Stomach smooth muscle (tissue), 2 donors: Measurements from ENCODE around the gene PSTPIP2.
"Not testable (repeated sequence)": the region's sequence is repeated elsewhere in the genome, so short reads cannot be mapped to it uniquely, and the experiment has no call there.

ENCODE experiments used
- H3K27ac ChIP-seq: one replicate; pipeline ENCODE4 v1.7.0; 2013; ENCODE audit warnings: mild to moderate bottlenecking, low read length, inconsistent platforms
- H3K27me3 ChIP-seq, 2 donors: one replicate each; pipeline ENCODE4 v1.7.0; 2013; ENCODE audit warnings: low read length in 2 of 2; ENCODE audit not compliant: insufficient read depth in 2 of 2, control insufficient read depth in 1 of 2
- H3K36me3 ChIP-seq, 2 donors: one replicate each; pipeline ENCODE4 v1.7.0; 2013; ENCODE audit warnings: low read length in 2 of 2; ENCODE audit not compliant: control insufficient read depth in 2 of 2, insufficient read depth in 2 of 2
- H3K4me1 ChIP-seq: one replicate; pipeline ENCODE4 v1.7.0; 2013; ENCODE audit warnings: low read length; ENCODE audit not compliant: control insufficient read depth, insufficient read depth
- H3K4me3 ChIP-seq, 2 donors: one replicate each; pipeline ENCODE4 v1.7.0; 2013; ENCODE audit warnings: low read length in 2 of 2
- H3K9ac ChIP-seq, 2 donors: one replicate each; pipeline ENCODE4 v1.7.0; 2013; ENCODE audit warnings: low read length in 2 of 2, mild to moderate bottlenecking in 1 of 2
- H3K9me3 ChIP-seq, 2 donors: one replicate each; pipeline ENCODE4 v1.7.0; 2013; ENCODE audit warnings: low read length in 2 of 2; ENCODE audit not compliant: control insufficient read depth in 2 of 2
- donor health status: healthy.
- donor health status: Pancreatic carcinoma.

The PSTPIP2 gene

DNA sequence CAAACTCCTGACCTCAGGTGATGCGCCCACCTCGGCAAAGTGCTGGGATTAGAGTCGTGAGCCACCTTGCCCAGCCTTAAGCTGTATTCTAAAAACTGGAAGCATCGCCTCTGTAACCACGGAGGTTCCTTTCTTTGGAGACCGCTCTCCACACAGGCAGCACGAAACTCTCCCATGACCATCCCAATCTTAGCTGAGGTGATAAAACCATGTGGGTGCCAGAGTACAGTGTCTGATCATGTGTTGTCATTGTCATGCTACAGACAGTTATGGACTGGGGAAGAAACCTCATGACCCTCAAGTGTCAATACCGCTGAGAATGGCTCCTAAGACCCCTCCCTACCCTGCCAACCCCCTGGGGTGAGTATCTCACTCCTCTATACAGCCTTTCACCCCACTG is 63.5 kb downstream of the PSTPIP2 start:
- Histone ChIP-seq H3K36me3 (peaks cover 3 to 14% of the 10 kb centered on the region in 2 donors), H3K4me3 (no peak overlapping the region), H3K27ac (no peak overlapping the region), H3K4me1 (no peaks in the 10 kb centered on the region), H3K9ac (no peak overlapping the region), H3K9me3 (no peaks in the 10 kb centered on the region), H3K27me3 (no peaks in the 10 kb centered on the region)

DNA sequence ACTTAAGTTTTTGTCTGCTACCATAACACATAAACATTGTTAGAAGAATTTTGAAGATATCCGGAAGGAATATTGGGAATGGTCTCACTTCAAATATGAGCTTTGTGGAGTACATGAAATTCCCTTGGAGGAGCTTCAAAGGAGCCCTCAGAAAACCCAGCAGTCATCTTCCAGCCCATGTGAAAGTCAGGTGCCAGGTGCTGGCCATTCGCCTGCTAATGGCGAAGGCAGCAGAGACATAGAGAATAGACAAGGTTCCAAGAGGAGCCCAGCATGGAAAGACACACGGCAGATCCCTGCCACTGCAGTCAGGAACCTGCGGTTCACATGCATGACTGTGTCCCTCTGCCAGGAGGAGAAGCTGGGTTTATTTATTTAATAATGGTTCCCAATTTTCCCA is 64.9 kb downstream of the PSTPIP2 start:
- Histone ChIP-seq H3K27me3 (no peaks in the 10 kb centered on the region), H3K27ac (no peak overlapping the region), H3K36me3 (peaks cover 3 to 14% of the 10 kb centered on the region in 2 donors), H3K9me3 (no peaks in the 10 kb centered on the region), H3K4me1 (no peaks in the 10 kb centered on the region), H3K4me3 (no peak overlapping the region), H3K9ac (no peak overlapping the region)

DNA sequence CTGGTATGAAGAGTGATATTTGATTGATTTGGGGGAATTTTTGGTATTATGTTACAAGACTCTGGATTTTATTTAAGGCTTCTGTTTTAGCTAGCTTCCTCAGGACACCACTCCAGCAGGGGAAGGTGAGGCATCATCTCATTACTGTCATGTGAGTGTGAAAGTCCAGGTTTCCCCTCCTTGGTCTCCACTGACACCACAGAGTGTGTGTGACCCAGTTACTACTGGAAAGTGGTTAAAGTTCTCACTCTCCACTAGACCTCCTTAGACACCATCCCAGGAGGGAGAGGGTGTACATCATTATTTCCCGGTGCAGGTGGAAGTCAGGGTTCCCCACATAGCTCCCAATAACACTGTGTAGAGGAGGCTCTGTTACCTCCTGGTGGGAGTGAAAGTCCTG is 69.1 kb downstream of the PSTPIP2 start:
- no peaks in the 10 kb centered on the region for H3K4me1 ChIP-seq
- no peaks in the 10 kb centered on the region for H3K27me3 ChIP-seq
- peaks cover 0 to 2% of the 10 kb centered on the region in 2 donors for H3K36me3 ChIP-seq
- no peaks in the 10 kb centered on the region for H3K9me3 ChIP-seq
- no peak overlapping the region for H3K9ac ChIP-seq
- no peak overlapping the region for H3K4me3 ChIP-seq
- no peak overlapping the region for H3K27ac ChIP-seq

DNA sequence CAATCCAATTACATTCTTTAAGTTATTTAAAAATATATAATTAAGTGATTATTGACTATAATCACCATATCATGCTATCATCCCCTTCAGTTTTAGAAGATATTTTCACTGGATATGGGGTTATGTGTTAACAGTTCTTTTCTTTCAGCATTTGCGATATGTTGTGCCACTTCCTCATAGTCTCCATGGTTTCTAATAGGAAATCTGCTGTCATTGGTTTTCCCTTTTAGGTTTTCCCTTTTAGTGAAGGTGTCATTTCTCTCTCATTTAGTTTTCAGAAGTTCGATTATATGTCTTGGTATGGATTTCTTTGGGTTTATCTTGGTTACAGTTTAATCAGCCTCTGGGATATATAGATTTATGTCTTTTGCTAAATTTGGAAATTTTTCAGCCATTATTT is 70.2 kb downstream of the PSTPIP2 start:
- Histone ChIP-seq H3K4me3 (no peak overlapping the region), H3K27me3 (no peaks in the 10 kb centered on the region), H3K9ac (no peak overlapping the region), H3K36me3 (no peaks in the 10 kb centered on the region), H3K4me1 (no peaks in the 10 kb centered on the region), H3K9me3 (no peaks in the 10 kb centered on the region), H3K27ac (no peak overlapping the region)

DNA sequence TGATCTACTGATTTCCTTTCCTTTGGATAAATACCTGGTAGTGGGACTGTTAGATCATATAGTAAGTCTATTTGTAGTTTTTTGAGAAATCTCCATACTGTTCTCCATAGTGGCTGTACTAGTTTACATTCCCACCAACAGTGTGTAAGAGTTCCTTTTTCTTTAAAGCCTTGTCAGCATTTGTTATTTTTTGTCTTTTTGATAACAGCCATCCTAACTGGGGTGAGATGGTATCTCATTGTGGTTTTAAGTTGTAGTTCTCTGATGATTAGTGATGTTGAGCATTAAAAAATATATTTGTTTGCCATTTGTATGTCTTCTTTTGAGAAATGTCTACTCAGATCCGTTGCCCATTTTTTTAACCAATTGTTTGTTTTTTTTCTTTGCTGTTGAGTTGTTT is 71.0 kb downstream of the PSTPIP2 start:
- H3K27me3 ChIP-seq = no peaks in the 10 kb centered on the region
- no peaks in the 10 kb centered on the region for H3K9me3 ChIP-seq
- no peak overlapping the region for H3K9ac ChIP-seq
- H3K27ac ChIP-seq = no peak overlapping the region
- no peaks in the 10 kb centered on the region for H3K4me1 ChIP-seq
- no peaks in the 10 kb centered on the region for H3K36me3 ChIP-seq
- no peak overlapping the region for H3K4me3 ChIP-seq

GRCh38 chr18:45999536-45999935 is 72.5 kb downstream of the PSTPIP2 start:
- no peaks in the 10 kb centered on the region for H3K4me1 ChIP-seq
- no peaks in the 10 kb centered on the region for H3K9me3 ChIP-seq
- no peak overlapping the region for H3K27ac ChIP-seq
- no peaks in the 10 kb centered on the region for H3K27me3 ChIP-seq
- no peak overlapping the region for H3K9ac ChIP-seq
- no peak overlapping the region for H3K4me3 ChIP-seq
- H3K36me3 ChIP-seq = no peaks in the 10 kb centered on the region

GRCh38 chr18:45998244-45998643 is 73.8 kb downstream of the PSTPIP2 start:
- Histone ChIP-seq H3K9me3 (no peaks in the 10 kb centered on the region), H3K4me3 (no peak overlapping the region), H3K27me3 (no peaks in the 10 kb centered on the region), H3K36me3 (no peaks in the 10 kb centered on the region), H3K27ac (no peak overlapping the region), H3K9ac (no peak overlapping the region), H3K4me1 (no peaks in the 10 kb centered on the region)

DNA sequence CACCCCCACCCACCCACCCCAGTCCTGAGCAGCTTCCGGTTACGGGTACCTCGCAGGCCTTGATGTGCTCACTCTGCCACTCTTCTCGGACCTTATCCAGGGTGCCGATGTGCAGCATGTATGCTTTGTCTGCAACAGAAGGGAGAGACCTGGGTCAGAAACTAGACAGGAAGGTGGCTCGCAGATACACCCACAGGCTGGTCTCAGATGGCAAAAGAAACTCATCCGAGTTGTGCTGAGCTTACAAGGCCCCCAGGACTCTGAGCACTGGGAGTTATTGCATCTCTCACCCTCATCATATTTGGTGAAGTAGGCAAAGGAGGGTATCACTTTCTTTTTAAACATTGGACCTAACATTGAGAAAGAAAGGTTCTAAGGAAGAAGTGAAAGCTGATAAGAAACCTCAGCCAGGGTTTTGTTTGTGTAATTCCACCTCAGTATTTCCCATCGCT is 74.3 kb downstream of the PSTPIP2 start:
- no peak overlapping the region for H3K9ac ChIP-seq
- no peaks in the 10 kb centered on the region for H3K27me3 ChIP-seq
- no peak overlapping the region for H3K27ac ChIP-seq
- H3K4me3 ChIP-seq = no peak overlapping the region
- no peaks in the 10 kb centered on the region for H3K4me1 ChIP-seq
- no peaks in the 10 kb centered on the region for H3K9me3 ChIP-seq
- H3K36me3 ChIP-seq = no peaks in the 10 kb centered on the region

DNA sequence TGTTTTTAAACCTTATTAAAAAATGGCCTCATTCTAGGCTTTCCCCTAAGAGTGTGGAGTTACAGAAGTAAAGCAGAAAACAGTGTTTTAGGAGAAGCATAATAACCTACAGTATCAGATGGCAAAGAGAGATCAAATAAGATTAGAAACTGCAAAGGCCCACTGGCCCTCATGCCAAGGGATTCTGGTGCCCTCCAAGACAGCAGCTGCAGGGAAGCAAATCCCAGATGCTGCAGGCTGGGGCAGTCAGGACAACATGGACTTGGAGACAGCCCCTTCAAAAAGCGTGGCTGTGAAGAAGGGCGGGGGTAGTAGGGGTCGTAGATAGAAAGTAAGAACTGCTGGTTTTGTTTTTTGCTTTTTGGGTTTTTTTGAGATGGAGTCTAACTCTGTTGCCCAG is 76.6 kb downstream of the PSTPIP2 start:
- Histone ChIP-seq H3K9me3 (no peaks in the 10 kb centered on the region), H3K9ac (no peak overlapping the region), H3K27me3 (no peaks in the 10 kb centered on the region), H3K4me1 (no peaks in the 10 kb centered on the region), H3K36me3 (no peaks in the 10 kb centered on the region), H3K27ac (no peak overlapping the region), H3K4me3 (no peak overlapping the region)

- Histone ChIP-seq H3K9ac (no peak overlapping the region), H3K9me3 (no peaks in the 10 kb centered on the region), H3K4me1 (no peaks in the 10 kb centered on the region), H3K4me3 (no peak overlapping the region), H3K27ac (no peak overlapping the region), H3K36me3 (peaks cover 3% of the 10 kb centered on the region in 2 donors), H3K27me3 (no peaks in the 10 kb centered on the region)
These were observed 78.6 kb downstream of the PSTPIP2 start for GRCh38 chr18:45993438-45993837.

- not testable (repeated sequence) for H3K27me3 ChIP-seq, H3K27ac ChIP-seq, H3K9ac ChIP-seq, H3K4me1 ChIP-seq, H3K36me3 ChIP-seq, H3K4me3 ChIP-seq, H3K9me3 ChIP-seq
These were observed 79.5 kb downstream of the PSTPIP2 start for GRCh38 chr18:45992527-45992926.
